A172 (cell line): ENCODE measurements around the gene ZNF787. TPM values are rescaled to one million over a fixed set of nuclear protein-coding genes. Genes with fewer than 3 reads are reported as not detected.

Experiments
- DNase-seq: peaks from one replicate; pipeline ENCODE4 v3.0.0-alpha.2; 2015; ENCODE audit warnings: low spot score
- total RNA-seq: library from RNA; depleted of rRNA; stranded (reverse); fragments of >200 nt; shearing (Covaris generic); gene quantifications from 2 replicates; pipeline ENCODE4 v1.2.3, GENCODE V29; 2014

Gene ZNF787
- total RNA-seq, 1 experiment from 2014 or later: 18.1 TPM

DNA sequence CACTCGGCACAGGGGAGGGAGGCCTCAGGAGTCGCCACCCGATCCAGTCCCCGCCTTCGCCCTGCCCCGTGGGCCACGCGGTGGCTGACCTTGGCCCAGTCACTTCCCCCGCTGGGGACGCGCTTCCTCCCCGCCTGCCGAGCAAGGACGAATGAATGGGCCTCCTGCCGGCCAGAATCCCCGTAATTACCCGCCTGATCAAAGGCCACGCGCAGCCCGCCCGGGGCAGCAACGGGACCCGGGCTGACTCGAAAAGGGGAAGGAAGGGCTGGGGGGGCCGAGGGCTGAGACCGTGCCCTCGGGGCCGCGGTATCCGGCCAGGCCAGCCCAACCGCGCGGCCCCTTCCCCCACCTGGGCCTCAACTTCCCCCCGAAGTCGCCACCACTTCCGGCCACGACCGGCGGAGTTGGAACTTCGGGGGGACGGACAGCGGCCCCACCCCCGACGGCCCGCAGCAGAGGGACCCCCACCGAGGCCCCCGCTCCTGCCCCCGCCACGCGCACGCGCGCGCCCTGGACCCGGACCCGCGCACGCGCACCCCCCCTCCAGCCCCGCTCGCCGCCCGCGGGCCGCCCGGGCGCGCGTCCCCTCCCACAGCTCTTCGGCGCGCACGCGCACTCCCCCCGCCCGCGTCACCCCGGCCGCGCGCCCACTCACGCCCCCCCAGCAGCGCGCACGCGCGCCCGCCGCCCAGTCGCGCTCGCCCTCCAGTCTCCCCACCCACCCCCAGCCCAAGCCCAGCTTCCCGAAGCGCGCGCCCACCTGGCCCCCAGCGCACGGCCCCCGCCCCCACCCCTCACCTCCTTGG is 520 bp downstream of the ZNF787 start:
- DNase-seq: peak; percentile 77

- no peak for DNase-seq
Observed at GRCh38 chr19:56120002-56120370, 1.1 kb downstream of the ZNF787 start.

- peak; percentile 52 for DNase-seq
Observed at GRCh38 chr19:56119582-56119978, 1.5 kb downstream of the ZNF787 start.

DNA sequence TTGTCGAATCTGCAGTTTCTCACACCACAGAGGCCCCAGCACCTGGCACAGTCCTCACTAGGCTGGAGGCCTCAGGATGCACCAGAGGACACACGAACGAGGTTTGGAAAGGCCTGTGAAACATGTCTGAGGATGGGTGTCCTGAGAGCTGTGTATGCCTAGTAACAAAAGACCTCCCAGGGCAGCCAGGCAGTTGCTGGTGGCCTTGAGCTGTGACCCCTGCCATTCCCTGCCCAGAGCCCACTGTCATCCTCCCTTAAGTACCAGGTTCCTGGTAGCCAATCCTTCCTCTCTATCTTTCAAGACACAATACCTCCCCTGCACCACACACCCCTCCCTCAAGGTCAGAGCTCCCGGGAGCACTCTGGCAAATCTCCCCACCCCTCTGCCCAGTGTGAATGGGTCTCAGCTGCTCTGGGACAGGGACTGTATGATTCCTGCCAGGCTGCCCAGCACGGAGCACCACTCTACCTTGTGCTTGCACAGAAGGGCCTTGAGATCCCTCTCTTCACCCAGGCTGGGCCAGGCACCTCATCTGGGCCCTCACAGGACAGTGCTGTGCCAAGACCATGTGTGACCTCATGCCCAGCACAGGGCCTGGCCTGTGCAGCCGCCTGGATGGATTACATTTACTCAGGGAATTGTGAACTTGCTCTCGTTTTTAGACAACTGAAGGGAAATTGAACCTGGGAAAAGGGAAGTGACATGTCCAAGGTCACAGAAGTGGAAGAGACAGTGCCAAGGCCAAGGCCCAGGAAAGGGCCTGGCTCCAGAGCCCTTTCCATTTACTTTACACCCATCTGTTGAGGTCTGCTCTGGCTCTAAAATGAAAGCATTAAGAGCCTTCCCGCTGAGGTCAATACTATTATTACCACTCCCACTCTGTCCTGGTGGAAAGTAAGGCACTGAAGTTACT is 2.2 kb downstream of the ZNF787 start:
- DNase-seq: no peak

GRCh38 chr19:56117889-56118288 is 3.2 kb downstream of the ZNF787 start:
- no peak for DNase-seq

DNA sequence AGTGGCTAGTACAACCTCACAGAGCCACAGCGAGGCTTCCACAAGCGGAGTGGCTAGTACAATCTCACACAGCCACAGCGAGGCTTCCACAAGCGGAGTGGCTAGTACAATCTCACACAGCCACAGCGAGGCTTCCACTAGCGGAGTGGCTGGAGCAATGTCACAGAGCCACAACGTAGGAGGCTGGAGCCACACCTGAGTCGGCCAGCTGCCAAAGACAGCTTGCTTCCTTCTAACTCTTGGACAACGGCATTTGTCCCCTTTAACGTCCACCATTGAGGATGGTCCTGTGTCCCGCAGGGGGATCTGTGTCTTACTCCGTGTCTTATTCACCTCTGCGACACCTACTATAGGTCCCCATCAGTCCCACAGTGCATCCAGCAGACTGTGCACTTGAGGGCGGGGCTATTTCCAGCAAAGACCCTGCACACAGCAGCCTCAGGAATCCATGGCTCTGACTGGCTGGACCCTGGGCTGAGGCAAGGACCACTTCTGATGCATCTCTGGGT is 3.7 kb downstream of the ZNF787 start:
- DNase-seq: no peak

- DNase-seq: no peak
Observed at GRCh38 chr19:56116606-56117005, 4.5 kb downstream of the ZNF787 start.

GRCh38 chr19:56115490-56115889 is 5.6 kb downstream of the ZNF787 start:
- DNase-seq: no peak

DNA sequence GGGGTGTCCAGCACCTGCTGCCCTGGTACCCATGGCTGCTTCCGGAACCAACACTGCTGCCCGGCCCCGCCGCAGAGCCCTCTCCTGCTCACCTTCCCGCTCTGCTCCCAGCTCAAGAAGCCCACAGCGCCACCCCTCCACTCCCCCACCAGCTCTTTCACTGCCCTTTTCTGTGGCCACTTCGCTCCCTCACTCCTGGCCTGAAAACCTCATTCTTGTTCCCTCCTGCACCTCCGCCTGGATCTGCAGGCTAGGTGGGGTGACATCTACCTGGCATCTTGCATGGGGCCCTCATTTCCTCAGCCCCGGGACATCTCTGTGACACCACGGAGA is 6.4 kb downstream of the ZNF787 start:
- DNase-seq: no peak

GRCh38 chr19:56114051-56114777 is 6.9 kb downstream of the ZNF787 start:
- no peak for DNase-seq

DNA sequence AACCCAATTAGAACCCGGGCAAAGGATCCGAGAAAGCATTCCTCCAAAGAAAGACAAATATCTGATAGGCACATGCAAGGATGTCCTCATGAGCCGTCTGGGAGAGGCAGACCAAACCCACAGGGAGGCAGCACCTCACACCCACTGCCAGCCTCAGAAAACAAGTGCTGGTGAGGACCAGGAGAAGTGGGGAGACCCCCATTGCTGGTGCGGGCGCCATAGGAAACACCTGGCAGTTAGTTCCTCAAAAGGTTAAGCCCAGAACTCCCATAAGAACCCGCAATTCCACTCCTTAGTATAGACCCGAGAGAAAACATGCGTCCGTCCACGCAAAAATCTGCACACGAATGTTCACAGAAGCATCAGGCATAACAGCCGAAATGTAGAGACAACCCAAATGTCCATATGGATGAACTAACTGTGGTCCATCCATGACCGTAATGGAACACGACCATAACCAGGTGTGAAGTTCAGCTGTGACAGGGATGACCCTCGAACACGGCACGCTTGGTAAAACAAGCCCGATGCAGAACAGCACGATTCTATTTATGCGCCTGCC is 7.9 kb downstream of the ZNF787 start:
- no peak for DNase-seq

DNA sequence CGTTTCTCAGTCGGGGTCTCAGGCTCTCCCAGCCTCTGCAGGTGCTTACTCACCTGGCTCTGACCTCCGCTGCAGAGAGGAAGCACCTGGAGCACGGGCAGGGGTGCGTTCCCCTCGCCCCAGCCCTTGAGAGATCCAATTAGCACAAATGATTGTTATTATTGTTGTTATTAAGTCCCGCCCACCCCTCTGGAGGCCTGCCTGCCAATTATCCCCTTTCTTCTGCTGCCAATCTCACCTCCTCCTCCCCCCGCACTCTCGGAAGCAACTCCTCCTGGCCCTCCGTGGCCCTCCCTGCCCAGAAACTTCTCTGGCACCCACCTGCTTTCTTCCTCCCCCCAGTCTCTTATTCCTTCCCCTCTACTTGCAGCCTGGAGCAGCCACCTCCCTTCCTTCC is 8.8 kb downstream of the ZNF787 start:
- DNase-seq: no peak

DNA sequence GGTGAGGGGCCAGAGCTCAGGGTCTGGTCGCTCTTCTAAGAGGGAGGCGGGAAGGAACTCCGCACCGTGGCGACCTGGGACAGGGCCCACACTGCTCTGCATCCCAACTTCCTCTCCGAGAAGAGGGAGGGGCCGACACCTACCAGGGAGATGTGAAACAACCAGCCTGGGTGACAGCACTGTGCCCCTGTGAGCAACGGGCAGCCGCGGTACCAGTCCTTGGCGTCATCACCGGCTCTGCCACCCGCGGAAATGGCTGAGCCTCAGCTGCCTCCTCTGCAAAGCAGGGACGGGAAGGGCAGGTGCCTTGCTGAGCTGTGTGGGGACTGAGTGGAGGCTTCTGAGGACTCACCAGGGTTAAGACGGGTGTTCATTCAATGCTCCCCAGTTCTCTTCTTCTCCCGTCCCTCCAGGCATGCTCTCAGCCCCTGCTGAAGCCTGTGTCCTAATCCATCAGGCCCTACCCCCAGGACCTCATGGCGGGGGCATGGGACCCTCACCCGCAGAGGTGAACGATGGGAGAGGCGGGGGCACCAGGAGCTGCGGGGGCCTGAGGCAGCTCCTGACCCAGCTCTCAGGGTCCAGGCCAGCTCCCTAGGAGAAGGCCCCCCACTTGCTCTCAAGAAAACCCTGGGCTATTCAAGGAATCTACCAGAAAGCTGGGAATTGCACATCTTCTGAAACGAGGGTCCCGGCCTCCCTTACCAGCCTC is 9.3 kb downstream of the ZNF787 start:
- peak; percentile 37 for DNase-seq

DNA sequence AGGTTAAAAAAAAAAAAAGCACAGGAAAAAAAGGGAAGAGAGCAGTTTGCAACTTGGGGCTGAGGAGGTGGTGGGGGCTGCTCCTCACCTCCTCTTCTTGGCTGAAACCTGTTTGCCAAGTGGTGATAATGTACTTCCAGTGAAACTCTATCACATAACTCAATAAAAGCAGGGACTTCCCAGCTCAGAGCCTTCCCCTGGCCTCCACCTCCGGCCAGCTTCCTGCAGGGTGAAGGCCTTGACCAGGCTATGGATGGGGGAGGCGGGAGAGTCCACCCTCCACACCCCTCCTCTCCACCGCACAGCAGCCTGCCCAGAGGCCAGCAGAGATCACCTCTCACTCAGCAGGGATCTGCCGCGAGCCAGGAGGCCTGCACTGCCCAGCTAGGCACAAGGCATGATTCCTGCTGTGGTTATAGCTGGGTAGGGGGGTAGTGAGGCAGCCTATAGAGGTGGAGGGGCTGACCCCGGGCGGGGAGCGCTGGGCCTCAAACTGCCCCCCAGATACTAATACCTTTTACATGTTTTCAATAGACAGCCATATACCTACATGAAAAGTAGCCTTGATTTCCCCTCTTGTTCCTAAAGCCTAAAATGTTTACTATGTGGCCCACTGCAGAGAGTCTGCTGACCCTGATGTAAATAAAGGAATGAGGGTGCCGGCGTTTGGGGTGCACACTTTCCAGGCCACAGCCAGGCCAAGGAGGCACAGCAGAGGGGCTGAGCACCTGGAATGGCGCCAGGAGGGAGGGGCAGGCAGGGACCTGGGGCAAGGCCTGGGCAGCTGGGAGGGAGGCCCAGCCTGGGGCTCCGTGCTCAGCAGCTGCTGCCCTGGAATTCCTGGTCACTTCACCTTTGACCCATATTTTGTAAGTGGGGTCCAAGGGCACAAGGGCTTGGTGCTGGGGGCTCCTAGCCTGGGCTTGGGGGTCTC is 10.3 kb downstream of the ZNF787 start:
- peak; percentile 93 for DNase-seq

DNA sequence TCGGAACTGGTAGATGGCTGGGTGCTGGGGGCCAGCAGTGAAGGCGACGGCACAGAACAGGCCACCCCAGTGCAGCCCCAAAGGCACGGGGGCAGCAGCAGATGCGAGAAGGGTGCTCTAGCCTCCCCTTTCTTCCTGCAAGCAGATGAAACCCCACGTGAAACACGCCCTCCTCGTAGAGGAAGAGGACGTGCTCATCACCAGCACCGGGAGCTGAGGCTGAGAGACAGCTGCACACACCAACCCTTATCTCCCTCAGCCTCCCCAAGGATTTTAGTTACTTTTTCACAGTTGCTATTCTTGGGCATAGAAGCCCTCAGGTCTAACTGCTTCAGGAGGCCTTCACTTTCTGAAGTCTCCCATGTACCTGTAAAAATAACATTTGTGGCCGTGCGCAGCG is 11.9 kb downstream of the ZNF787 start:
- no peak for DNase-seq

- DNase-seq: no peak
Observed at GRCh38 chr19:56108447-56109195, 12.5 kb downstream of the ZNF787 start.

DNA sequence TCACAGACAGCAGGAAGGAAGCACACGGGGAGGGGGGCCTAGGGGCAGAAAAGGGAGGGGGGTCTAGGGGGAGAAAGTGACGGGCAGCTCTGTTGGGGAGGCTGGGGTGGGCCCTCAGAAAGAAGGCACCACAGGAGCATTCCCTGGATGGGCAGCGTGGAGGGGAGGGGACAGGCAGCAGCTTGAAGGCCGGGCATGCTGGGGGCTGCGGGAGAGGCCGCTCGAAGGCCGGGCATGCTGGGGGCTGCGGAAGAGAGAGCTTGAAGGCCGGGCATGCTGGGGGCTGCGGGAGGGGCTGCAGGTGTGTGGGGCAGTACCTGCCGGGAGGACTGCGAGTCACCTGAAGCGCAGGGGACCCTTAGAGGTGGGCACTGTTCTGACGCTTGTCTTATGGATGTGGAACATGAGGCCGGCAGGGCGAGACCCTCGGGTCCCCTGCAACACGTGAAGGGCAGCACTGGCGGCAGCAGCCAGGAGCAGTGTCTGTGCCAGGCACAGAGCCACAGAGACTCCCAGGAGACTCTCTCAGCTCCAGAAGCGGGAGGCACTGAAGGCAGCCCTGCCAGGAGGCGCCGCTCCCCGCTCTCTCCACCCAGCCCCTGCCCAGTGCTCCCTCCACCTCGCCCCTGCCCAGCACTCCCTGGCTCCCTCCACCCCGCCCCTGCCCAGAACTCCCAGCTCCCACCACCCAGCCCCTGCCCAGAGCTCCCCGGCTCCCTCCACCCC is 13.3 kb downstream of the ZNF787 start:
- no peak for DNase-seq

GRCh38 chr19:56106993-56107392 is 14.1 kb downstream of the ZNF787 start:
- no peak for DNase-seq

GRCh38 chr19:56106397-56106849 is 14.7 kb downstream of the ZNF787 start:
- no peak for DNase-seq
